ENCODE data around the gene NCBP3. TPM values are rescaled to one million over a fixed set of nuclear protein-coding genes. Genes with fewer than 3 reads are reported as not detected.

Gene NCBP3
- total and polyA plus RNA-seq, 2 of the 8 experiments (the other 6 are each of a cell fraction or from before 2014, with no cell fraction given), result 19.6 to 46.1 TPM

DNA sequence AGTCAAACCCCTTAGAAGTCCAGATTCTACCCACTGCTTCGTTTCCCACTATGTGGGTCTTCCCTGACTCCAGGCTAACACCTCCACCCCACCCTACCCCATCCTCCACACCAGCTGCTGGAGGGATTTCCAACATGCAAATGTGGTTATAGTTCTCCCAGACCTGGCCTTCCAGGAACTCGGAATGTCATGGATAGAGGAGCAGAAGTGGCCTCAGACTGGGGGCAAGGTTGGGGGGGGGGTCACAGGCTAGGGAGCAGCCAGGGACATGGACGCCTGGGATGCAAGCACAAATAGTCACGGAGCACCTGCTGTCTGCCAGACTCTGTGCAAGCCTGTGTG, 44.8 kb upstream of the NCBP3 start (continued):
- no peak for TF ChIP-seq TBP (IDR thresholded peaks at IDR 0.05; ENCODE audit: low read depth, low read length)
- TF ChIP-seq JUN (IDR thresholded peaks at IDR 0.05; ENCODE audit: low read depth, low read length), result no peak
- no peak for TF ChIP-seq HDAC6 (IDR thresholded peaks at IDR 0.05; ENCODE audit: low read depth, low read length)
- TF ChIP-seq TAF7 (optimal IDR thresholded peaks at IDR 0.05; ENCODE audit: borderline replicate concordance, low read depth, low read length), result no peak
